NCI-H1436 (cell line): ENCODE data around the gene THRAP3.

Source experiments
- DNase-seq: peaks from one replicate; lab custom pipeline; 2025; lab: John Stamatoyannopoulos, UW

THRAP3 gene

DNA sequence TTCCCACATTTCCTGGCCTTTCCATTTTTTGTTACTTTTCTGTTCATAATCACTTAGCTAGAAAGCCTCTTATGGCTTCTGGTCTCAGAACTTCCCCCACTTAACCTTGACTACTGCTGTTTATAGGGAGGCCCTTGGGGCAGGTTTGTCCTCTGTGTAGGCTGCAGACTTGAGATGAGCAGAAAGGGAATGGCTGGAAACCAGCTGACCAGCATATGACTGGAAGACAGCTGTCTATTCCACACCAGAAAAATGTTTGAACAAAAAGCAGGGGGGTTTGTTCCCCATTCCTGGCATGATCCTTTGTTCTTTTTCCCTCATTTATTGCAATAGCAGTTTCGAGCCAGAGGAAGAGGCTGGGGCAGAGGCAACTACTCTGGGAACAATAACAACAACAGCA, 77.0 kb downstream of the THRAP3 start:
- no peak for DNase-seq

DNA sequence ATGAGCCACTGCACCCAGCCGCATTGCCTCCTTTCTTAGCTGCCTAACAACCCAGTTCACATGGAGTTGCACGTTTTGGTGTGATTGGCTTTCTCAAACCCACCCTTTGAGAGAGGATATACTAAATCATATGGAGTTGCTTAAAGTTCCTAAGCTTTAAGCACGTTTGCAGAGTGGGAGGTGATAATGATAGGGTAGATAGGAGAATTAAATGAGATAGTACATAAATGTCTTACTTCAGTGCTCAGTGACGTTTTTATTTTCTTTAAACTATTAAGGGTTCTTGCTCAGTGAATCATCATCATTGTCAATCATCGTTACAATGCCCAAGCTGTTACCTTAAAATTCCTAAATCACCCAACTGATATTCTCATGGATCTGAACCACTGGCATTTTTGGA, 79.0 kb downstream of the THRAP3 start:
- no peak for DNase-seq

GRCh38 chr1:36303650-36304360, 79.6 kb downstream of the THRAP3 start:
- no peak for DNase-seq

DNA sequence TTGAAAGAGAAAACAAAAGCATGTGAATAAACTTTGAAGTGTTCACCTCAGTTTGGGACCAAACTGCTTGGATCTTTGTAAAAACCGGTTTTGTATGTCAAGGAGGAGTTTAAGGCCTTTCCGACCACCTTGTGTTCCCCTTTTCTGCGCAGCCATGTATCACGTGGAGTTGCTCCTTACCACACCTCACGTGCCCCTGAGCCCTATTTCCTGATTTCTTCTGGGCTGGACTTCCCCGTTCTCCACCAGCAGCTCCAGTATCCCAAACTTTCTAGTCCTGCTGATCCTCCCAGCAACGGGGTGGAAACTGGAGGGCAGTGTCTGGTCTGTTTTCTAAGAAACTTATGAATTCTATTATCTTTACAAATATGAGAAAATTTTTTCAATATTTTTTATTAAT, 80.3 kb downstream of the THRAP3 start:
- DNase-seq: no peak

DNA sequence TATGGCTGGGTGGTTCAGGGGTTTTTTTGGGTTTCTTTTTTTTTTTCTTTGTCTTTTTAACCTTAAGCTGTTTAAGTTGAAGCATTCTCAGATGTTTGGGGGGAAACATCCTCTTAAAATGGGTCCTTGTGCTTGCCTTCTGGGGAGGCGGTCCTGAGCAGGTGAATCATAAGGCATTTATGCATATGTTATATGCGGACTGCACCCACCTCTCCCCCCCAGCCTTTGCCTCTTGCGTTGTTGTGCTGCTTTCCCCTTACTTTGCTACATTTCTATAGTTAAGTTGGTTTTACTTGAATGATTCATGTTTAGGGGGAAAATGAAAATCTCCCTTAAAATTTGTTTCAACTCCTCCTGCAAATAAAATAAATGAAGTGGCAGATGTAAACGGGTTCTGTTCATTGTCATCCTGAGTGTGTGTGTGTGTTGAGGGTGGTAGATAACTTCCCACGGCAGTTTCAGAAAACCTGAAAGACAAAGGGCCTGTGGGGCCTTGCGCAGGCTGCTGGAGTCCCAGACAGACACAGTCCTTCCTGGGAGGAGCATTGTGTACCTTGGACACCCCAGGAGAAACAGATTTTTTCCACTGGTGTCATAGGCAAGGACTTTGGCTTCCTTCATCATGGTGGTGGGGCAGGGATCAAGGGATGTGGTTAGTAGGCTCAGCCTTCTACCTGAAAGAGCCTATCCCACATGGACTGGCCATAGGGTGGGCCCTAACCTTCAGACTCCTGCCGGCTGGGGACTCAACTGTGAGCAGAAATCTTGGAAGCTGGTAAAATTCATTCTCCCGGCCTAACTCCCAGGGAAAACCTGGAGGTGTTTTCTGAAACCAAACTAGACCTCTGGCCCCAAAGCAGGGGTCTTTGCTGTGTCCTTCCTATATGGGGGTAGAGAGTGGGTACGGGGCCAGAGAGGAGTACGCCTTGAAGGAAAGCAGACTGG, 81.0 kb downstream of the THRAP3 start:
- DNase-seq: no peak

DNA sequence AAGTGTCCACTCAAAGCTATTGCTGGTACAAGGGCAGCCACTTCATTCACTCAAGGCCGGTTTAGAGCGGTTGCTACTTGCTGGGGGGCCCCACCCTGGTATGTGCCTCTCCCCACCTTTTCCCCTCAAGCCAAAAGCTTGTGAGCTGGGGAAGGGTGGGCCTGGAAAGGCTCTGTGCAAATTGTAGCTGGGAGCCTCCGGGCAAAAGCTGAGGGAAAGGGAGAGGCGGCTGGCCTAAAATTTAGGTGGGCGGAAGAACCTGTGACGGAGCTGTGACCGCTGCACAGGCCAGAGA, 81.6 kb downstream of the THRAP3 start:
- DNase-seq: no peak

DNA sequence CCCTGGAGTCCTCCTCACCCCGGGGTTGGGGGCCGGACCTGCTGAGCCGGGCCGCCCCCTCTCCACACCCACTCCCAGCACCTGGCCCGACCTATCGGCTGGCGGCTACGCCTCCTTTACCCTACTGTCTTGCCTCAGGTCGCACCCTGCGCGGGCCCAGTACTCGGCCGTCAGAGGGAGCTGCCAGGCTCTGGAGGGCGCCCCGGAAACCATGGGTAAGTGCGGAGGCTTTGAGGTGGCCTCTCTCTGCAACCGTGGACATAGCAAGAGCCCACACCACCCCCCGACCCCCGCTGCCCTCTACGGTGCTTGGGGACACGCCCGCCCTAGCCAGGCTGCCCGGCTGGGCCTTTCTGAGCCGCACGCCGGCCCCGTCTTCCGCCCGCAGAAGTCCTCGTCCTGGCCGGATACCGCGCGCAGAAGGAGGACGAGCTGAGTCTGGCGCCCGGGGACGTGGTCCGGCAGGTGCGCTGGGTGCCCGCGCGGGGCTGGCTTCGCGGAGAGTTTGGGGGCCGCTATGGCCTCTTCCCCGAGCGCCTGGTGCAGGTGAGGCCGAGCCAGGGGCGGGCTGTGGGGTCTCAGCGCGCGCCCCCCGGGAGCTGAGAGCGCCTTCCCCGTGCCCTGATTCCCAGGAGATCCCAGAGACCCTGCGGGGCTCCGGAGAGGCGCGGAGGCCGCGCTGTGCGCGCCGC, 82.1 kb downstream of the THRAP3 start, which contains the start of gene SH3D21:
Gene SH3D21 (plus strand): TSS at position 159 of the 692 bp plus-strand sequence. CDS start 53 bp downstream, at position 212.
- peak; percentile 55 for DNase-seq

DNA sequence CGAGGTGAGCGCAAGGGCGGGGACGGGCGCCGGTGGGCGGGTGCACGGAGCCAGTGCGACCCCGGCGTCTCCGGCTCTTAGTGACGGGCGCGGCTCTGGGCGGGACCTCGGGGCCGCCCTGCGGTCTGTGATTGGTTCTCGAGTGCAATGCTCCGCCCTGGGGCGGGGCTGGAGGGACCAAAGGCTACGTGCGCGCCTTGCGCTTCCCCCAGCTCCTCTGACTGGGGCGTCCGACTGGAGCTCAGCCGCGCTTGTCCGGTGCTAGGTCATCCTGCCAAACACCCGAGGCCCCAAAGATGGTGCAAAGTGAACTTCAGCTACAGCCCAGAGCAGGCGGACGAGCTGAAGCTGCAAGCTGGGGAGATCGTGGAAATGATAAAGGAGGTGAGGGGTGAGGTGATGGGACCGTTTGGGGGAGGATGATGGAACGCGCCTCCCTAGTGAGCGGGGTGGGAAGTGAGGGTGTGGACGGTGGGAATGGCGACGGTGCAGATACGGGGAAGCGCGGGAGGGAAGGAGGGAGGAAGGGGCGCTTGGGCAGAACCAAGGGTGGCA, 82.7 kb downstream of the THRAP3 start:
- DNase-seq: peak; percentile 93

DNA sequence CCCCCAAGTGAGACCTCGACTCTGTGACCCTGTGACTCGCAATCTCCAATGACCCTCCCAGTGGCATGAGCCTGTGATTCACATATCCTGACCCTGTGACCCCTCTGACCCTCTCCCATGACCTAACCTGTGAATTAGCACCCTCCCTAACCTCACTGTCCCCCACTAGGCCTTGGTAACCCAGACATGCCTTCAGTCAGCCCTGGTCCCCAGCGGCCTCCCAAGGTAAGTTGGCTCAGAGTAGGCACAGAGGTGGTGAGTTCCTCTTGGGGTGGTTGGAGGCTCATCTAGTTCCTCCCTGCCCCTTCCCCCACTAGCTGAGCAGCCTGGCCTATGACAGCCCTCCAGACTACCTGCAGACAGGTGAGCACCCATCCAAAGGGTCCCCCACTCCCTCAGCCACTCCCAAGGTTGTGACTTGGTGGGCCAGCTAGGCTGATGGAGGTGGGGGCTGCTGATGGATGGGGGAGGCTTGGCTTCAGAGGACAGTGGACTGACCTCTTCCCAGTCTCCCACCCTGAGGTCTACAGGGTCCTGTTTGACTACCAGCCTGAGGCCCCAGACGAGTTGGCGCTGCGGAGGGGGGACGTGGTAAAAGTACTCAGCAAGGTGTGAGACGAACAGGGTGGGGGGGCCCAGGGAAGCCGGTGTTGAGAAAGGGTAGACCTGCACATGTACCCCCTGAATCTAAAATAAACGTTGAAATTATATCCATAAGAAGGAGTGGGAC, 83.5 kb downstream of the THRAP3 start:
- DNase-seq: no peak

- no peak for DNase-seq
Observed at GRCh38 chr1:36309397-36309796, 85.2 kb downstream of the THRAP3 start.

DNA sequence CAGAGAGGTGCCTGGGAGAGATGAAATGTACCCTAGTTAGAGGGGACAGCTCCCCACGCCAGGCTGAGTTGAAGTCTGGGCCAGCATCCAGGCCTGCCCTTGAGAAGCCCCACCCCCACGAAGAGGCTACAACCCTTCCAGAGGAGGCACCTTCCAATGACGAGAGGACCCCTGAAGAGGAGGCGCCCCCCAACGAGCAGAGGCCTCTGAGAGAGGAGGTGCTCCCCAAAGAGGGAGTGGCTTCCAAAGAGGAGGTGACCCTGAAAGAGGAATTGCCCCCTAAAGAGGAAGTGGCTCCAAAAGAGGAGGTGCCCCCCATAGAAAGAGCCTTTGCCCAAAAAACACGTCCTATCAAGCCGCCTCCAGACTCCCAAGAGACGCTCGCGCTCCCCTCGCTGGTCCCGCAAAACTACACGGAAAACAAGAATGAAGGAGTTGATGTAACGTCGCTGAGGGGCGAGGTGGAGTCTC, 96.1 kb downstream of the THRAP3 start:
- no peak for DNase-seq

- DNase-seq: no peak
Observed at GRCh38 chr1:36320767-36321118, 96.5 kb downstream of the THRAP3 start.

DNA sequence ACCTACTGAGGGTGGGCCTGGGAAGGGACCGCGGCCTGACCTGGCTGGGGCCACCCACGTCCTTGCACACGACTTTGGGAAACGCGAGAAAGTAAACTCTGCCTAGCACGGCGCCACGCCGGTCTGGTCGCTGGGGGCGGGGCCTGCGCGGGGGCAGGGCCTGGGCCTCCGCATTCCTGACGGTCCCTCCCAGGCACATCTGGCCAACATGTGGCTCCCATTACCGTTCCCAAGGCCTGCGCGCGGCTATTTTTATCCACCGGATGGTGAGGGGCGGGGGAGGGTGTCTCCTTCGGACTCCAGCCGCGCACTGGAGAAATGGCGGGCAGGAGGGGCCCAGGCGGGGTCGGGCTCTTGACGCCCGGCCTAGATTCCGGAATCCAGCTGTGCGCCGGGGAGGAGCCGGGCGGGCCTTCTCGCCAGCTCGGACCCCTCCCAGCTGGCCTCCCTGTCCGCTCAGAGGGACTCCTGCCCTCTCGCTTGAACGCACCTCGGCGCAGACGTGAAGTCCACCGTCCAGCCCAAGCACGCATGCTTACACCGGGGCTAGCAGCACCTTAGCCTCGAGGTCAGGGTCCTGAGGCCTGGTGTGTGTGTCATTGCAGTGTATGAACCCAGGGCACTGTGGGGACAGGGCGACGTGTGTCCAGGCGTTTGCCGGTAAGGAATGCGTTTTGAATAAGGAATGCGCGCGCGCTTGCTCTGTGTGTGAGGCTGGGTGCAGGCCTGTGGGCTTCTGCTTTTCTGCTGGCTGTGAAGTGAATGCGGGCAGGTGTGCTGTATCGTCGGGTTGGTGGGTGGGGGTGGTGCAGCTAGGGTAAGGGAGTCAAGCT, 97.1 kb downstream of the THRAP3 start:
- DNase-seq: no peak

DNA sequence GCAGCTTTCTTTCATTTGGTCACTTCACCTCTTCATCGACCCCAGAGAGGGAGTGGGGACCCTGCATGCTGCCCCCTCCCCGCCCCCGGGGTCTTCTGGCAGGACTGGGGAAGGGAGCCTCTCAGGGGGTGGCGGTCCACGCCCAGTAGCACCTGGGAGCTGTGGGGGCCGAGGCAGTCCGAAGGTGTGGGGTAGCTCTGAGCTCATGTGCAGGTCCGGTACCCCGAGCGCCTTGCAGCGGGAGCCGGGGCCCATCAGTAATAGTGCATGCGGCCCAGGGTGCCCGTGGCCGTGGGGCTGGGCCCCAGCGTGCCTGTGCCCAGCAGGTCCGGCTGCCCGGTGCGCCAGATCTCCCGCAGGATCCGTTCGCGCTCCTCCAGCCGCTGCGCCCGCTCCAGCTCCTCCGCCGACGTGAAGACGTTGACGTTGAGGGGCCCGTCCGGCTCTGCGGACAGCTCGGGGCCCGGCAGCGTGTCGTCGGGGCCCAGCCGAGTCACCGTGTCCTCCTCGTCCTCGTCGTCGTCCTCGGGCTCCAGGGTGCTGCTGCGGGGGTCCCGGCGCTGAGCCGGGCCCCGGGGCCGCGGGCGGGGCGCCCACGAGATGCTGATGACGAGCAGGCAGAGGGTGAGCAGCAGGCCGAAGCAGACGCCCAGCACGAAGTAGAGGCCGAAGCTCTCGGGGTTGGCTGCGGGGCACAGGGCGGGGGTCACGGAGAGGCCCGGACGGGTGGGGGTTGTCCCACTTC, 98.0 kb downstream of the THRAP3 start:
- no peak for DNase-seq

DNA sequence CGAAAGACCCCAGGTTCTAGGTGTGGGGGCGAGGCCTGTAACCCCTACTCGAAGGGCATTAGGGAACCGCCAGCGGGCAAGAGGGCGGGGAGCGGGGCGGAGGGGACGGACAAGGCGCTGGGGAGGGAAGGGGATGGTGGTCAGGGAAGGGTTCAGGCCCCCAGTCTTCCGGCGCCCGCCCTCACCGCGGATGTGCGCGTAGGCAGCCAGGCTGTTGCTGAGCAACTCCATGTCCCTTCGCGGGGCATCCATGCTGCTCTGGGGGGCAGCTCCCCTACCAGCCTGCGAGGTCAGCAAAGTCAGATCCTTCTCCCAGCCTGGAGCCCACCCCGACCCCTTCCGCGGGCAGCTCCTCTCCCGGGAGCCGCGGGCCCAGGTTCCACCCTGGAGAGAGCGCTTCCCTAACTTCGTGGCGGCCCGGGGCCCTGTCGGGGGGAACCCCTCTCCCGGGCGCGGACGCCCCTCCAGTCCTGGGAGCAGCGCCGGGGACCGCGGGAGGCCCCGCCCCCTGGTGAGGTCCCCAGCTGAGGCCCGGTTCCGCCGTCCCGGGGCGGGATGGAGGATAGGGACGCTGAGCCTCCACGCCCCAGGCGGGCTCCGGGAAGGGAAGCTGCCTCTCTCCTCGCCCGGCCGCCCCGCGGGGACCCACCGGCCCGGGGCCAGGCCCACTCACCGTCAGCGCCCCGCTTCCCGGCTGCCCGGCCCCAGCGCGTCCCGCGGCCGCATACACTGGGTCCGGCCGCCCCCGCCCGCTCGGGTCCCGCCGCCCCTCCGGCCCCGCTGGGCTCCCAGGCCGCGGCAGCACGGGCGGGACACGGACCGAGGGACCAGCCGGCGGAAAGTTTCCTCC, 98.8 kb downstream of the THRAP3 start:
- DNase-seq: no peak

DNA sequence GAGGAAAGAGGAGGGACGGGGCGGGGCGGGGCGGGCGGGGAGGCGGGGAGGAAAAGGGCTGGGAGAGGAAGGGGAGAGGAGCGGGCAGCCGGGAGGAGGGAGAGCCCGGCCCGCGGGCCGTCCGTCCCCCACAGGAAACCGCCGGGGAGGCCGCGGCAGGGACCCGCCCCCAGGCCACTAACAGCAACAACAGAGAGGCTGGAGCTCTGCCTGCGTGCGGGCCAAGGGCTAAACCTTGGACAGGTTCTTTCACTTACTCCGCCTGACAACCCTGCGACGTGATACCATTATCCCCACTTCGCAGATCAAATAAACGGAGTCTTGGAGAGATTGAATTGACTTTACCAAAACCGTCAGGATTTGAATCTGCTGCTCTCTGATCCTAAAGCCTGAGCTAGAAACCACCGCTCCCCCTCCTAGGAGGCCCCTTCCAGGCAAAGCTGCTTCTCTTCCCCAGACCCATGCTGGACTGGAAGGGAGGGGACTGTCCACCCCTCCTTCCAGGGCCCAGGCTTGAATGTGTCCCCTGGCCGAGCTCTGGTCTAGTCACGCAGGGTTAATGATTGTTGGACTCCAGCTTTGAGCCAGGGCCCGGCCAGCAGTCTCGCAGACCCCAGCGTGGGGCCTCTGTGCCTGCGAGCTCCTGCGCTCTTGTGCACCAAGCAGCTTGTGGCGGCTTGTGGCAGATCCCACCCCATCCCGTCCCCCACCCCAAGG, 99.6 kb downstream of the THRAP3 start, which contains the start of gene EVA1B:
Gene EVA1B (minus strand): TSS at position 10 of the 717 bp plus-strand sequence. CDS start 608 bp downstream, outside the sequence.
- DNase-seq: no peak

GRCh38 chr1:36324353-36324703, 100.1 kb downstream of the THRAP3 start:
- DNase-seq: no peak

DNA sequence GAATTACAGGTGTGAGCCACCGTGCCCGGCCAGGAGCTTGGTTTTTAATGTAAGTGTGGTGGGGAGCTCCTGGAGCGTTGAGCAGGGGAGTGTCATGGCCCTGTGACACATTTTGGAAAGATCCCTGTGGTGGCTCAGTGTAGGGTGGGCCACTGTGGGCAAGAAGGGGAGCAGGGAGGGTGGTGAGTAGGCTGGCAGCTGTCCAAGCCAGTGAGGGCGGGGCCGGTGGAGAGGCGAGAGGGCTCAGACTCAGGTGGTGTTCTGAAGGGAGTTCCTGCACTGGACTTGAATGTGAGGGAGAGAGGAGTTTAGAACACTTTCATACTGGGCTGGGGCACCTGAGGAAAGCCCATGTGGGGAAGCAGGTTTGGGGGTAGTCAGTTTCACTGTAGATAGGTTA, 102.3 kb downstream of the THRAP3 start:
- DNase-seq: no peak
